Measurements from ENCODE around the gene TMEM196. TPM values are rescaled to one million over a fixed set of nuclear protein-coding genes. Genes with fewer than 3 reads are reported as not detected.

TMEM196 gene
- total and polyA plus RNA-seq, 4 donors: 0.10 to 0.30 (median 0.29) TPM; not detected in 1

Small RNA genes lying within 50 kb of the gene (microRNA-seq; reads per million reads assigned to microRNA genes)
- gene MIR3146: 0 reads per million in 2 donors

Other genes starting within 250 kb of the TMEM196 start
- gene POLR1F, start 64.6 kb downstream of the TMEM196 start, total RNA-seq: 10 to 100 TPM in 1 of 2 donors, 1 to 10 TPM in 1; 9.8 to 14.1 TPM
- 1 to 10 TPM; 3.8 to 6.8 TPM for gene POLR1F, start 64.6 kb downstream of the TMEM196 start, polyA plus RNA-seq